Activated T-helper 1 cell treated with Interleukin-2 at 50 U/mL for 16 hours (primary cell): ENCODE measurements around the gene SPOUT1.
A peak's percentile ranks its signal among the peaks of the same experiment; 100 is the strongest.
"Not testable (repeated sequence)": the region's sequence is repeated elsewhere in the genome, so short reads cannot be mapped to it uniquely, and the experiment has no call there.

ENCODE experiments used
- DNase-seq: peaks from one replicate; pipeline ENCODE4 v3.0.0-alpha.2; 2020; ENCODE audit warnings: low read depth

The SPOUT1 gene, protein sequence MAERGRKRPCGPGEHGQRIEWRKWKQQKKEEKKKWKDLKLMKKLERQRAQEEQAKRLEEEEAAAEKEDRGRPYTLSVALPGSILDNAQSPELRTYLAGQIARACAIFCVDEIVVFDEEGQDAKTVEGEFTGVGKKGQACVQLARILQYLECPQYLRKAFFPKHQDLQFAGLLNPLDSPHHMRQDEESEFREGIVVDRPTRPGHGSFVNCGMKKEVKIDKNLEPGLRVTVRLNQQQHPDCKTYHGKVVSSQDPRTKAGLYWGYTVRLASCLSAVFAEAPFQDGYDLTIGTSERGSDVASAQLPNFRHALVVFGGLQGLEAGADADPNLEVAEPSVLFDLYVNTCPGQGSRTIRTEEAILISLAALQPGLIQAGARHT

DNA sequence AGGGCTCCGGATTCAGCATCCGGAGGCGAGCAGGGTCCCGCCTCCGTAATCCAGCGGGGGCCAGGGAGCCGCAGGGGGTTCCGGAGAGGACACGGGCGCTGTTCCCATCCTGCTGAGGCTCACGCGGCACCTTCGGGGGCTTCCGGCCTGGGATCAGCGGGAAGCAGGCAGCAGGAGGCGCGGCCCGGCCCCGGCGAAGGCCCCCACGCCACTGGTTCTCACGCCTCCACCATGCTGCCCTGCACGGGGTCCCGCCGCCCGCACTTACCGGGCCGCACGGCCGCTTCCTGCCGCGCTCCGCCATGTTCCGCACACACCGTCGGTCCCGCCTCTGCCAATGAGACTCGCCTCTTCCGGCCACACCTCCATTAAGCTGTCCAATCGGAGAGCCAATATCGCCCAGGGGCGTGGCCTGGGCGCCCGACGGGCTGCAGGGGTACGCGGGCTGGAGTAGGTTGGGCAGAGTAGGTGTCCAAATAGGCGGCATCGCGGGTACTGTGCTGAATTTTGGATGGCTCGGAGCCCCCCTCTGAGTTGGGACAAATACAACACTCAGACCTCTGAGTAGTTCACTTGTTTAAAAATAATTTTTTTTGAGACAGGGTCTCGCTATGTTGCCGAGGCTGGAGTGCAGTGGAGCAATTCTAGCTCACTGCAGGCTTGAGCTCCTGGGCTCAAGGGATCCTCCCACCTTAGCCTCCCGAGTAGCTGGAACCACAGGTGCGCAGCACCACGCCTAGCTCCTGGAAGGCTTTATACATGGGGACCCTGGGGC is at the start of gene SPOUT1:
TSS of gene SPOUT1 (minus strand) at position 318 of the 775 bp plus-strand sequence. CDS start at position 304, 14 bp downstream.
- DNase-seq: peak; percentile 90

DNA sequence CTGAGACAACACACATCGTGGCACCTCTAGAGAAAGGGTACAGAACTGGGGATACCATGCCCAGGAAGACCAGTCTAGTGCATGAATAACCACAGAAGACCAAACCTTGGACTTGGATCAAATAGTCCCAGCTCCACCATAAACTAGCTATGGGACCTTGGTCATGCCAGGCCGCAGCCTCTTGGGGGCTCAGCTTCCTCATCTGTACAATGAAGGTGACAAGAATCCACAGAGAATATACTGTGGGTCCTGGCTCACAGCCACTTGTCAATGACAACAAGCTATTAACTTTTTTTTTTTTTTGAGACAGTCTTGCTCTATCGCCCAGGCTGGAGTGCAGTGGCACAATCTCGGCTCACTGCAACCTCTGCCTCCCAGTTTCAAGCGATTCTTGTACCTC is 48.3 kb upstream of the SPOUT1 start:
- DNase-seq: no peak

DNA sequence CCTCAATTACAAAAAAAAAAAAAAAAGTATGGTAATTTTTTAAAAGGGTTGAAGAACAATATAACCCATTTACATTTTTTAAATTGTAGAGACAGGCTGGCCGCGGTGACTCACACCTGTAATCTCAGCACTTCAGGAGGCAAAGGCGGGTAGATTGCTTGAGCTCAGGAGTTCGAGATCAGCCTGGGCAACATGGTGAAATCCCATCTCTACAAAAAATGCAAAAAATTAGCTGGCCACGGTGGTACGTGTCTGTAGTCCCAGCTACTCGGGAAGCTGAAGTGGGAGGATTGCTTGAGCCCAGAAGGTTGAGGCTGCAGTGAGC is 41.3 kb upstream of the SPOUT1 start:
- not testable (repeated sequence) for DNase-seq

DNA sequence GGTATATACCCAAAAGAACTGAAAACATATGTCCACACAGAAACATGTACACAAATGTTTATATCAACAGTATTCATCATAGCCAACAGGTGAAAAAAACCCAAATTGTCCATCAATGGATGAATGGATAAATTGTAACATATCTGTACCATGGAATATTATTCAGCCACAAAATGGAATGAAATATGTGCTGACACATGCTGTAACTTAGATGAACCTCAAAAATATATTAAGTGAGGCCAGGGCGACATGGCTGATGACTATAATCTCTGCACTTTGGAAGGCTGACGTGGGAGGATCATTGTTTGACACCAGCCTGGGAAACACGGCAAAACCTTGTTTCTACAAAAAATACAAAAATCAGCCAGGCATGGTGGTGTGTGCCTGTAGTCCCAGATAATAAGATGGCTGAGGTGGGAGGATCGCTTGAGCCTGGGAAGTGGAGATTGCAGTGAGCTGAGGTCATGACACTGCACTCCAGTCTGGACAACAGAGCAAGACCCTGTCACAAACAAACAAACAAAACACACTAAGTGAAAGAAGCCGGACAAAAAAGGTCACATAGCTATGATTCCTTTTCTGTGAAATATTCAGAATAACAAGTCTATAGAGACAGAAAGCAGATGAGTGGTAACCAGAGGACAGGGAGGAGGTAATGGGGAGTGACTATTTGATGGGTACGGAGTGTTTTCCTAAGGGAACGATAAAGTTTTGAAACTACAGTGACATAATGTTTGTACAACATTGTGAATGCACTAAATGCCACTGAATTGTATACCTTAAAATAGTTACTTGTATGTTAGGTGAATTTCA is 40.7 kb upstream of the SPOUT1 start:
- no peak for DNase-seq

DNA sequence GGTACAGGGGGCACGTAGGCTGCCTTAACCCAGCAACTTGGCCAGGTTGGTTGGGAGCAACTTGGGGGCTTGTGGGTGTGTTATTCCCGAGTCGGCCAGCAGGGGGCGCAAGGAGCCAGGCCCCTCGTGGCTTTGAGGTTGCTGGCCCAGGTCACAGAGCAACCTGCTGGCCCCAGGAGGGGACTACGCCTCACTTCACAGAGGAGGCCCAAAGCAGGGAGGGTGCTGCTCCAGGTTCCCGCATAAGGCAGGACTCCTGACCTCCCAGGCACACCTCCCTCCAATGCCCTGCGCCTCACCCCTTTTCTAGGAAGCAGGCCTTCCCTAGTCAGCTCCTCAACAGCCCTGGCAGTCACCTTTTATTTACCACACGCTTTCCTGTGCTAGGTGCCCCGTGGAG is 34.1 kb upstream of the SPOUT1 start:
- peak; percentile 73 for DNase-seq

DNA sequence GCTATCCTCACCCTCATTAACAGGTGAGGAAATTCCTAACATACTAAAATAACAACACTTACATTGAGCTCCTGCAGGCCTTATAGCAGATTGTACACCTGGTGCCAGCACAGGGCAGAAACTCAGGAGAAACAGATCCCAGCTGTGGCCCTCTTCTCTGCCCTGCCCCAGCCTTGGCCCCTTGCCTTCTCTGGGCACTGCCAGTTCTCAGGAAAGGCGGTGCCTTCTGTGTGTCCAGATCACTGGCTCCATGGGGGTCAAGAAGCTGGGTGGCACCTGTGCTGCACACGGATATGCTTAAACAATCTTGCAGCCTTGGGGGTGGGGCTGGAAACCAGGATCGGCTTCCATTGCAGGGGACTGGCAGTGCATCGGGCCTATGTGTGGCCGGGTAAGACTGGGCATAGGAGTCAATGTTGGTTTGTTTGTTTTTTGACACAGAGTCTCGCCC is 32.8 kb upstream of the SPOUT1 start:
- no peak for DNase-seq

DNA sequence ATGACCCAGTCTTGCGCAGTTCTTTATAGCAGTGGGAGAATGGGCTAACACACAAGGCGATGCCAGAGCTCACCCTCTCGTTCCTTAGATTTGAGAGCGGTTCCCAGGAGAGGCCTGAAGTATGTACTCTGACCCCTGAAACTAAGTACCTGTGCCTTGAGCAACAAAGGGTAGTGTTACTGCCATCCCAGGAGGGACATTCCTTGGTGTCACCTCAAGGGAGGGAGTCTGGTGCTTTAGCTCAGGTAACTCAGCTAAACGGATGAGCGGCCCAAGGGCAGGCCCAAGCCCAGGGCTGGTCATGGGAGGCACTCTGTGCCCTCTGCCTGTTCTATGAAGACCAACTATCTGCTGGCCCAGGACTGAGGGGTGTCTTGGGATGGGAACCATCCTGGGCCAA is 31.9 kb upstream of the SPOUT1 start:
- no peak for DNase-seq

DNA sequence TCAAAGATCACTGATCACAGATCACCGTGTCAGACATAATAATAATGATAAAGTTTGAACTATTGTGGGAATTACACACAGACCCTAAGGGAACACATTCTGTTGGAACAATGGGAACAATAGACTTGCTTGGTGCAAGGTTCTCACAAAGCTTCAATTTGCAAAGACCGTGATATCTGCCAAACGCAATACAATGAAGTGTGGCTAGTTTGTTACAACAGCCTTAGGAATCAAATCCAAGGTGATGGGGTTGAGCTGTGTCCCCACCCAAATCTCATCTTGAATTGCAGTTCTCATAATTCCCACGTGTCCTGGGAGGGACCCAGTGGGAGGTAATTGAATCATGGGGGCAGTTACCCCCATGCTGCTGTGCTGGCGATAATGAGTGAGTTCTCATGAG is 31.3 kb upstream of the SPOUT1 start:
- DNase-seq: no peak

DNA sequence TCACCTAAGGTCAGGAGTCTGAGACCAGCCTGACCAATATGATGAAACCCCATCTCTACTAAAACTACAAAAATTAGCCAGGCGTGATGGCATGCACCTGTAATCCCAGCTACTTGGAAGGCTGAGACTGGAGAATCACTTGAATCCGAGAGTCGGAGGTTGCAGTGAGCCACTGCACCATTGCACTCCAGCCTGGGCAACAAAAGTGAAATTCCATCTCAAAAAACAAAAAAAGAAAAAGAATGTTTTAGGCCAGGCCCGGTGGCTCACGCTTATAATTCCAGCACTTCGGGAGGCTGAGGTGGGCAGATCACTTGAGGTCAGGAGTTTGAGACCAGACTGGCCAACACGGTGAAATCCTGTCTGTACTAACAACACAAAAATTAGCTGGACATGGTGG is 28.9 kb upstream of the SPOUT1 start:
- not testable (repeated sequence) for DNase-seq

DNA sequence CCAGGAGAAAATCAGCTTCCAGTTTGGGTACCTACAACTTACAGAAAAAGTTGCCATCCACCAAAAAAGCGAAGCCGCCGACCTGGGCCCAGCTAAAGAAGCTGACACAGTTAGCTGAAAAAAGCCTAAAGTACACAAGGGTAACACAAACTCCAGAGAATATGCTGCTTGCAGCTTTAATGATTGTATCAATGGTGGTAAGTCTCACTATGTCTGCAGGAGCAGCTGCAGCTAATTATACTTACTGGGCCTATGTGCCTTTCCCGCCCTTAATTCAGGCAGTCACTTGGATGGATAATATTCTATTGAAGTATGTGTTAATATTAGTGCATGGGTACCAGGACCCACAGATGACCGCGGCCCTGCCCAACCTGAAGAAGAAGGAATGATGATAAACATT is 24.9 kb upstream of the SPOUT1 start:
- DNase-seq: not testable (repeated sequence)

DNA sequence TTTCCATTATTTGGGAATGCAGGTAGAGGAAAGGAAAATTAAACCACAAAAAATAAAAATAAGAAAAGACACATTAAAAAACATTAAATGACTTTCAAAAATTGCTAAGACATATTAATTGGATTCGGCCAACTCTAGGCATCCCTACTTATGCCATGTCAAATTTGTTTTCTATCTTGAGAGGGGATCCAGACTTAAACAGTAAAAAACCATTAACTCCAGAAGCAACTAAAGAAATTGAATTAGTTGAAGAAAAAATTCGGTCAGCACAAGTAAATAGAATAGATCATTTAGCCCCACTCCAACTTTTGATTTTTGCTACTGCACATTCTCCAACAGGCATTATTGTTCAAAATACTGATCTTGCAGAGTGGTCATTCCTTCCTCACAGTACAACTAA is 23.1 kb upstream of the SPOUT1 start:
- not testable (repeated sequence) for DNase-seq

DNA sequence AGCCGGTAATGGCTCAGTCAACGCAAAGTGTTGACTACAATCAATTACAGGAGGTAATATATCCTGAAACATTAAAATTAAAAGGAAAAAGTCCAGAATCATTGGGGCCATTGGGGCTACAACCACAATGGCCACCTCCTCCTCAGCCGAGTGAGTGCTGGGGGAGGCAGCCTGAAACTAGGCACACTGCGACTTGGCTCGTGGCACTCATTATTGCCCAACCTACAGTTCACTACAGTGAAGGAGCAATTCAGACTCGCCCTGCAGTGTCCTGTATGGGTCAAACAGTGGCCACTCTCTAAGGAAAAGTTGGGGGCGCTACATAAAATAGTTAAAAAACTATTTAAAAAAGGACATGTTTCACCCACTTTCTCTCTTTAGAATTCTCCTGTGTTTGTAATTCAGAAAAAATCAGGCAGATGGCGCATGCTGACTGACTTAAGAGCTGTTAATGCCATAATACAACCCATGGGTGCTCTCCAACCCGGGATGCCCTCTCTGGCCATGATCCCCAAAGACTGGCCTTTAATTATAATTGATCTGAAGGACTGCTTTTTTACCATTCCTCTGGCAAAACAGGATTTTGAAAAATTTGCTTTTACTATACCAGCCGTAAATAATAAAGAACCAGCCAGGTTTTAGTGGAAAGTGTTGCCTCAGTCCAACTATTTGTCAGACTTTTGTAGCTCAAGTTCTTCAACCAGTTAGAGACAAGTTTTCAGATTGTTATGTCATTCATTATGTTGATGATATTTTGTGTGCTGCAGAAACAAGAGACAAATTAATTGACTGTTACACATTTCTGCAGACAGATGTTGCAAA is 22.4 kb upstream of the SPOUT1 start:
- not testable (repeated sequence) for DNase-seq

DNA sequence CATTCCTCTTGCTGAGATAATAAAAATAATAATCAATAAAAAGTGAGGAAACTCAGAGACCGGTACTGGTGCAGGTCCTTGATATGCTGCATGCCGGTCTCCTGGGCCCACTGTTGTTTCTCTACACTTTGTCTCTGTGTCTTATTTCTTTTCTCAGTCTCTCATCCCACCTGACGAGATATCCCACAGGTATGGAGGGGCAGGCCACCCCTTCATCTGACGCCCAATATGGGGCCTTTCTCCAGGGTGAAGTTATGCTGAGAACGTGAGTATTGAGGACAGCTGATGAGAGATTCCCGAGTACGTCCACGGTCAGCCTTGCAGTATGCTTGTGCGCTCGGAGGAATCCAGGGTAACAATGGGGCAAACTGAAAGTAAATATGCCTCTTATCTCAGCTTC is 21.4 kb upstream of the SPOUT1 start:
- DNase-seq: not testable (repeated sequence)

DNA sequence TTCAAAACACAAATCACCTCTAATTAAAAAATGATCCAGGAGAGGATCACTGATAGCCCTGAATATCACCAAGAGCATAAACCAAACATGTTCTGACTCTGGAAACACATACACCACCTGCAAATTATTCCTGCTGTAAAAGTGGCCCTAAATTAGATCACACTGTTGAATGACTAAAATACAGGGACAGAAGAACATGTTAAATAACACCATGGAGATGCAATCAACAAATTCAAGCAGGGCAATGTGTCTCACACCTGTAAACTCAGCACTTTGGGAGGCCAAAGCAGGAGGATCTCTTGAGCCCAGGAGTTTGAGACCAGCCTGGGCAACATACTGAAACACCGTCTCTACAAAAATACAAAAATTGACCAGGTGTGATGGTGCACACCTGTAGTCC is 18.2 kb upstream of the SPOUT1 start:
- no peak for DNase-seq

DNA sequence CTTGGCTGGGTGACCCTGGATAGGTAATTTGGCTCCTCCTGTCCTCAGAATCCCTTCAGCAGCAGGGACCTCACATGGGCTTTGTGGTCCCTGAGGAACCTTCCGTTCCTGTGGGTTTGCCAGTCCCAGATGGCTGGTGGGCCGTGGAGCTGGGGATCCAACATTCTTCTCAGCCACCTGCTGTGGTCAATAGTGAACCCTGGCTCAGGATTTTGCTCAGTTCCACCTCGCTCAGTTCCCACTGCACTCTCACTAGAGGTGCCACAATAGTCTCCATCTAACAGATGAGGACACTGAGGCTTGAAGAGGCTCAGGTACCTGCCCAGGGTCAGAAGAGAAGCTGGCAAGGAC is 17.1 kb upstream of the SPOUT1 start:
- DNase-seq: no peak

DNA sequence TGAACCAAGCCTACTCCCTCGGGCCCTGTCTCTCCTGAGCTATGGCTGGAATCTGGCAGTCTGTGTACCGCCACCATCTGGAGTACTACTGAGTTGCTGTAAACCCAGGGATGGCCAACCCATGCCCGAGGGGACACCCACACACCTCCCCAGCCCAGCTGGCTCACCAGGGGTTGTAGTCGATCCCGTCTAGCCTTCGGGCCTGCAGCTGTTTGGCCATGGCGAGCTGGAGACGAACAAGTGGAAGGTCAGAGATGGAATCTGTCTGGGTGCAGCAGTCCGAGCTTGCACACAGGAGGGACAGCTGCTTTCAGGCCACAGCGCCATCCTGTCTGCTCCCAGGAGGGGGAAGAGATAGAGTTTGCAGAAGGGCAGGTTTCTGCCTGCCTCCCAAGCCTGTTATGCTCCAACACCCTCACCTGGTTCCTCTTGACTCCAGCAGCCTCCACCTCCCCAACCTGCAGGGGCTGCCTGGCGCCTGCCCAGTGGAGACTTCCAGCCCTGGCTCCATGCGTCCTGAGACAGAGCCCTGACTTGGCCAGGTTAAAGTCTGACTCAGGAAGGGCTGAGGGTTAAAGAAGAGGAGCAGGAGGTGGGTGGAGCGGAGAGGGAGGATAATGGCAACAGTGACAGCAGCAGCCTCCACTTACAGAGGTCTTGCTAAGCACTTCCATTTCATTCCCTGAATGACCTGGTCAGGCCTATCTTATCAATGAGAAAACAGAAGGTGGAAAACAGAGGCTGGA is 15.8 kb upstream of the SPOUT1 start:
- DNase-seq: no peak

DNA sequence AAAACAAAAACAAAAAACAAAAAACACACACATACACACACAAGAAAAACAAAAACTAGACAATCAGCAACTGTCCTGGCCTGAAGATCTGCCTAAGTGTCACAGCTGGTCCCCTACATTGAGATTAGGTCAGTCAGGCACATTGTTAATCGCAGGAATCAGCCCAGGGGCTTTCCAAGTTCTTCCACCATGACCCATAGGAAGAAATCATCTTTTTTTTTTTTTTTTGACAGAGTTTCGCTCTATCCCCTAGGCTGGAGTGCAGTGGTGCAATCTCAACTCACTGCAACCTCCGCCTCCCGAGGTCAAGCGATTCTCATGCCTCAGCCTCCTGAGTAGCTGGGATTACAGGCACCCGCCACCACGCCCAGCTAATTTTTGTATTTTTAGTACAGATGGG is 13.6 kb upstream of the SPOUT1 start:
- not testable (repeated sequence) for DNase-seq

DNA sequence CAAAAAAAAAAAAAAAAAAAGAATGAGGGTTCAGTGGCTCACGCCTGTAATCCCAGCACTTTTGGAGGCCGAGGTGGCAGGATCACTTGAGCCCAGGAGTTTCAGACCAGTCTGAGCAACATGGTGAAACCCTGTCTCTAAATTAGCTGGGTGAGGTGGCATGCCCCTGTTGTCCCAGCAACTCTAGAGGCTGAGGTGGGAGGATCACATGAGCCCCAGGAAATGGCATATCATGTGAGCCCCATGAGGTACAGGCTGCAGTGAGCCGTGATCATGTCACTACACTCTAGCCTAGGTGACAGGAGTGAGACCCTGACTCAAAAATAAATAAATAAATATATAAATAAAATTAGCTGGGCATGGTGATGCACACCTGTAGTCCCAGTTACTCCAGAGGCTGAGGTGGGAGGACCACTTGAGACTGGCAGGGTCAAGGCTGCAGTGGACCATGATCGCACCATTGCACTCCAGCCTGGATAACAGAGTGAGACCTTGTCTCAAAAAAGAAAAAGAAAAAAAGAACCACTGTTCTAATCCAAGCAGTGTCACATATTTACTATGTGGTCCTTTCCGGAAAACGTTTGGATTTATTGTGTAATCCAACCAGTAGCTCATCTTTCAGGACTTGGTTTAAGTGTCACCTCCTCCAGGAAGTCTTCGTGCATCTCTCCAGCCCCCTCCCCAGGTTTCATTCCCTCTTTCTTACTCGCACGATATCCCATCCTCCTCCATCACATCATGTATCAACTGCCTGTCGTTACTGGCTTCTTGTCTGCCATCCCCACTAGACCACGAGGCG is 12.3 kb upstream of the SPOUT1 start:
- DNase-seq: no peak

DNA sequence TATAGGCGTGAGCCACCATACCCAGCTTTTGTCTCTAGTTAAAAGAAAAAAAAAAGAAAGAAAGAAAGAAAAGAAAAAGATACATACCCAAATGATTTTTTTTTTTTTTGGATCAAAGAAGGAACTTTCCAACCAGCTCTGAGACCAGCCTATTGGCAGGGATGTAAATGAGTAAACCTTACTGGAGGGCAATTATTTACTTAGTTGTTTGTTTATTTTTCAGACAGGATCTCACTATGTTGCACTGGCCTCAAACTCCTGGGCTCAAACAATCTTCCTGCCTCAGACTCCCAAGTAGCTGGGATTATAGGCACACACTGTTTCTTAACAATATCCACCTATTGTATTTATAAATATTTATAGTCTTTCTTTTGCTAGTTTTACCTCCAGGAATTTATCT is 10.9 kb upstream of the SPOUT1 start:
- DNase-seq: no peak

DNA sequence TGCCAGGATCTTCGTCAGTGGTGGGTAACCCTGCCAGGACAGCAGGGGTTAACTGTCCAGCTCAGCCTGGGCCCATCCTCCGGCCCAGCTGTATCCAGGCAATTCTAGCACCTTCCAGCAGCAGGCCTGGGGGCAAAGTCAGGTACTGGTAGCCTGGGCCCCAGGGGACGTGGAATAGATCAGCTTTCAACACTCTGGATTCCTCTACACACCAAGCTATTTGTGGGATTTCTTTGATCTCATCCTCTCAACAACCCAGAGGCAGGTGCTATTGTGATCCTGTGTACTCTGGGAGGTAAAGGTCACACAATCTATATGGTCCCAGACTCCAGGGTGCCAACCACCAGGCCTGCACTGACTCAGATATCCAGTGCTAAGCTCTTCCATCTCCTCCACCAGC is 8.7 kb upstream of the SPOUT1 start:
- no peak for DNase-seq
